Measurements from ENCODE around the gene FAM163A.

Gene FAM163A

DNA sequence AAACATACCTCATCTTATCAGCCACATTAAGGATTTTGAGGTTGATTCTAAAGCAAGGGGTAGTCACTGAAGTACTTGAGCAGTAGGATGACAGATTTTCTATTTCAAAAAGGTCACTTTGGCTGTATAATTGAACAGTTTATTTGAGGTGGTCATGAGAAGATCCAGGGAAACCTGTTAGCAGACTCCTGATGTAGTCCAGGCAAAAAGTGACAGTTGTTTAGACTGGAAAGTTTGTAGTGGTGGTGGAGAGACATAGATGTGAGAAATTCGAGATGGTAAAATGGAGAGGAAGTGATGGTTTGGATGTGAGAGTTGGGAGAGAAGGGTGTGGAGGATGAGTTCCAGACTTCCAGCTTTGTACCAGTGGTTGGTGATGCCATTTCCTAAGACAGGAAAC is 7.5 kb downstream of the FAM163A start:
- DNase-seq (ENCODE audit: low read depth in 4 of 4, low spot score in 1 of 4), result no peak

DNA sequence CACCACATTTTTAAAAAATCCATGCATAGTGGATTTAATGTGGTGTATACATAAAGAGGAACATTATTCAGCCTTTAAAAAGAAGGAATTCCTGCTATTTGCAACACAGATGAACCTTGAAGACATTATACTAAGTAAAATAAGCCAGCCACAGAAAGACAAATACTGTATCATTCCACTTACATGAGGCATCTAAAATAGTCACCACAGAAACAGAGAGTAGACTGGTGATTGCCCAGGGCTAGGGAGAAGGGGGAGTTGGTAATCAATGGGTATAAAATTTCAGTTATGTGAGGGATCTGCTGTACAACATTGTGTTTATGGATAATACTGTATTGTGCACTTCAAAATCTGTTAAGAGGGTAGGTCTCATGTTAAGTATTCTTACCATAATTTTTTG is 10.0 kb downstream of the FAM163A start:
- DNase-seq (ENCODE audit: low read depth in 4 of 4, low spot score in 1 of 4), result no peak

- DNase-seq (ENCODE audit: low read depth in 4 of 4, low spot score in 1 of 4), result no peak
Observed at GRCh38 chr1:179754041-179754624, 11.0 kb downstream of the FAM163A start.

DNA sequence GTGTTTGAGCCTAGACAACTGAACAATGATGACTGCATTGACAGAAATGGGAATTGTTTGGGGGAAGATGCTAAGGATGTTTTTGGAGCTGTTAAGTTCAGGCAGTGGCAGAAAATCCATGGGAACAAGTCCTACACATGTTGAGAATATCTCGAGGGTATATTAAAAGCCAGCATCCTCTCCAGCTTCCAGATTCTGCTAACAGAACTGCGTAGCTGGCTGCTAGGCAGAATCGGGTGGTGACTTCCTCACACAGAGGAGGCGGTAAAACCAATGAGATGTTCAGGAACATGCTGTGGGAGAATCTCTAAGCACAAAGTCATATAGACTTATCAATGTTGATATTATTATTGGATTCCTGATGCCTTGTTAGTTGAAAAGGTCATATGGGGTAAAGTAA is 14.8 kb downstream of the FAM163A start:
- DNase-seq (ENCODE audit: low read depth in 4 of 4, low spot score in 1 of 4), result no peak

- no peak for DNase-seq (ENCODE audit: low read depth in 4 of 4, low spot score in 1 of 4)
Observed at GRCh38 chr1:179760521-179760920, 17.4 kb downstream of the FAM163A start.

DNA sequence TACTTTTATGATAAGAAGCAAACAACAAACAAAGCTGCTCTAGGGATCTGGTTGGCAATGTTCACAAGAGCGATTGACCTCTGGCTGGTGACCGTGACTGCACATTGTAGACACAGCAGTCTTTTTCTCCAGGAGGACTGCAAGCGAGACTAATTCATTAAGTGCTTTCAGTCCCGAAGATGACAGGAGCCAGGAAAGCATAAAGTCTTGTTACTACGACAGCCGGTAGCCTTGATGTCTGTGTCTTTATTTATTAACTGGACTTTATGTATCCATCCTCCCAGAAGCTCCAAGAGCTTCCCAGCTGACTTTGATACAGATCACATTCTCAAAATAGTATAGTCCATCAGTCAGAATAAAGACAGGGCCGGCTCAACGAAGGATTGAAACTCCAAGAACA is 18.2 kb downstream of the FAM163A start:
- DNase-seq (ENCODE audit: low read depth in 4 of 4, low spot score in 1 of 4), result no peak

GRCh38 chr1:179761846-179762640 is 19.0 kb downstream of the FAM163A start:
- no peak for DNase-seq (ENCODE audit: low read depth in 4 of 4, low spot score in 1 of 4)

- DNase-seq (ENCODE audit: low read depth in 4 of 4, low spot score in 1 of 4), result no peak
Observed at GRCh38 chr1:179767177-179767581, 24.1 kb downstream of the FAM163A start.

DNA sequence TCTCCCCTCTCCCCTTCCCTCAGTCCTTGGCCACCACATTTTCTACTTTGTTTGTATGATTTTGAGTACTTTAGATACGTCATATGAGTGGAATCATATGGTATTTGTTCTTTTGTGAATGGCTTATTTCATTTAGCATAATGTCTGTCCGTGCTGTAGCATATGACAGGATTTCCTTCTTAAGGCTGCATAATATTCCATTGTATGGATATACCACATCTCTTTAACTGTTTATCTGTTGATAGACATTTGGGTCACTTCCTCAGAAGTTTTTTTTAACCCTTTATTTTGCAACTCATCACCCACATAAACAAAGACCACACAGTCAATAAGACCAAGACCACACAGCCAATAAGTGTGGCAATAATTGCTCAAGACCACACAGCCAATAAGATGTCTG is 24.9 kb downstream of the FAM163A start:
- no peak for DNase-seq (ENCODE audit: low read depth in 4 of 4, low spot score in 1 of 4)

DNA sequence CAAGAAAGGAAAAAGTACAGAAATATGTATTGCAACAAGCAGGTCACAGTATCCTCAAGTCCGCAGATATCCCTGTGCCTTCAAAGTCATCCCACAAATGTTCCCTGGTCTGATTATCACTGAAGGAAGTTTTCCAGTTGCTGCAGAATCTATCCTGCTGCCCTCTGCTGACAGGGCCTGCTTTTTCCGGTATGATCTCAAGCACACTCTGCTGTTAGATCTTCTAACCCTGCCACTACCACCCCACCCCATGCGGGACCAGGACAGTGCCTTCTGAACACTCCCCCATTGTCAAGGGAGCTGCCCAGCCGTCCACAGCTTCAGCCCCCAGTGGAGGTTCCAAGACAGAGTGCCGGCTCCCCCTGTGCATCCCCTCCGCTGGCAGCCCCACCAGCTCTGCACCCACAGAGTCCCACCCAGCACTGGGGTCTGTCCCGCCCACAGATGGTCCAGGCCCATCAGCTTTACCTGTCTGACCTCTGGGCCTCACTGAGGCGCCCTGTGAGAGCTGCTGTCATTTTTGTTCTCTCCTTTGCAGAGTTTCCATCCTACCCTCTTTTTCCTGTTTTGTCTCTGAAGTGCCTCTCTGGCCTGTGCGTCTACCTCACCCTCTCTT is 27.9 kb downstream of the FAM163A start:
- DNase-seq (ENCODE audit: low read depth in 4 of 4, low spot score in 1 of 4), result no peak

GRCh38 chr1:179773264-179773663 is 30.2 kb downstream of the FAM163A start:
- DNase-seq (ENCODE audit: low read depth in 4 of 4, low spot score in 1 of 4), result no peak

DNA sequence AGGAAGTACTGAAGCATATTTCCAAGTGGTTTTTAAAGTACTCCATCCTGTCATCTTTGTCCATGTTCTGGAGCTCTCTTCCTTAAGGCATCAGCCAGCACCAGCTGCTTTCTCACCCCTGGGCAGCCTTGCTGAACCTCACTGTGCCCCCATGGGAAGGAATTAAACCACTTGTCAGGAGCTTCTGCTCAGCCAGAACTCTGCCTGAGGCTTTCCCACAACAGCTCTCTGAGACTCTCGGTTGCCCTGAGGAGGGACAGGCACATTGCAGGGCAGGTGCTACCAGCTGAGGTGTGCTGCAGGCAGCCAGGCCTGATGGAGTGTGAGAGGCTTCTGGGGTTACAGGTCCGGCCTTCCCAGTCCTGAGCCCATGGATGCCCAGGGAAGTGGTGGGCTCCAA is 30.9 kb downstream of the FAM163A start:
- no peak for DNase-seq (ENCODE audit: low read depth in 4 of 4, low spot score in 1 of 4)

DNA sequence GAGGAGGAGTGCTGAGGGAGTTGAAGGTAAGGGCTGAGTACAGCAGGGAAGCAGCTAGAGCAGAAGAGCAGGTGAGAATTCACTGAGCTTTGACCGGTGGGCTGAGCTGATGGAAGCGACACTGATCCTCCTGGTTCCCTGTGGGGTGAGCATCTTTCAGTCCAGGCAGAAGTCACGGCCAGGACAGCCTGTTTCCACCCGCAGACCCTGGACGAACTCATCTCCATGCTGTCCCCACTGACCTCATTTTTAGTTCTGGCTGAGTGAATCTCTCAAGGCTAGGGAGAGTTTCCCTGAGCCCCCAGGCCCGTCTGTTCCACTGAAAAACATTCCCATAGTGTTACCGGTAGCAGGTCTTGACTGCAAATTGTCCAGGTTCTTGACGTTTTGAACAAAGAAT is 31.5 kb downstream of the FAM163A start:
- DNase-seq (ENCODE audit: low read depth in 4 of 4, low spot score in 1 of 4), result no peak

DNA sequence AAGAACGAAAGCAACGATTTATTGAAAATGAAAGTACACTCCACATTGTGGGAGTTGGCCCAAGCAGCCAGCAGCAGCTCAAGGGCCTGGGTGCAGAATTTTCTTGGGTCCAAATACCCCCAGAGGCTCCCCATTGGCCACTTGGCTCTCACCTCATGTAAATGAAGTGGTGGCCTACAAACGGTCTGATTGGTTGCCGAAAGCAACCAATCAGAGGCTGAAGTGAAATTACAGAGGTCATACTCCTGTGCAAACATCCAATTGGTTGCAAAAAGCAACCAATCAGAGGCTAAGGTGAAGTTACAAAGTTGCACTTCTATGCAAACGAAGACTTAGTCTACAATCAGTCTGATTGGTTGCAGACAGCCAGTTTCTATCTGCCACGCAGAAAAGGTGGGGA is 31.9 kb downstream of the FAM163A start:
- no peak for DNase-seq (ENCODE audit: low read depth in 4 of 4, low spot score in 1 of 4)

- no peak for DNase-seq (ENCODE audit: low read depth in 4 of 4, low spot score in 1 of 4)
Observed at GRCh38 chr1:179776831-179777230, 33.7 kb downstream of the FAM163A start.

DNA sequence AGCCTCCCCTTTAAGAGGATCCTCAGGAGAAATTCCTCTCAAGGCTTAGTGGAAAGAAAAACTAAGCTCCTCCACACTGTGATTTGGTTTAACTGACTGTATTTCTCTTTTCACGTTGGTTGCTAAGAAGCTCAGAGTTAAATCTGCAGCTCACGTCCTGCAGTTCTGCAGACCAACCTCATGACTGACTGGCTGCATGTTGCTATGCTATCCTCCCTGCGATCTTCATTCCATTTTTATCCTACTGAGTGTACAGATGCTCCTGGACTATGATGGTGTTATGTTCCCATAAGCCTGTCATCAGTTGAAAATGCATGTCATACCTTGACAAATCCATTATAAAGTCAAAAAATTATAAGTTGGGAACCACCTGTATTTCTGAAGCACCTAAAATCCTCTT is 34.6 kb downstream of the FAM163A start:
- DNase-seq (ENCODE audit: low read depth in 4 of 4, low spot score in 1 of 4), result no peak

DNA sequence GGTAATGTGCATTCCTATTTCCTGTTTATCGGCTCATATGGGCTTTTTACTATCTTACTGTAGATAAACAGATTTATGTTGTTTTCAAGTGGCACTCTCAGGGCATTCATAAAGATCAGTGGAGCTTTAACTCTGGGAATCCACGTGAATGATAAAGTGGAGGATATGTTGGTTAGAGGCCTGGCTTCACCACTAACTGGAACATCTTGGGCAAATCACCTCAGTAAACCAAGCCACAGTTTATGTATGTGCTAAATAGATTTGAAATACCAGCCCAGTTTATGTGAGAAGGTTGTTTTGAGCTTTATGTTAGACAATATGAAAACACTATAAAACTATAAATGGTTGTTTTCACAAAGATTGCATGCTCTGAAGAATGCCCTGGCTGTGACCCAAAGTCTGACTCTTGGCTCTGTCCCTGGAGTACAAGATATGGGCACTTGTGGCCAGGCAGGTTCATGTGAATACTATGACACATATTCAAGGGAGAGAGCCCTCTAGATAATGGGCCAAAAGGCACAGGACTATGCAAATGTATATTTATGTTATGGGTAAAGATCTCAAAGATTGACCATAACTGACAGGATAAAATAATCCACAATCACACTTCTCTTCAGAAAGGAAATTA is 36.7 kb downstream of the FAM163A start:
- no peak for DNase-seq (ENCODE audit: low read depth in 4 of 4, low spot score in 1 of 4)

GRCh38 chr1:179781962-179782361 is 38.9 kb downstream of the FAM163A start:
- no peak for DNase-seq (ENCODE audit: low read depth in 4 of 4, low spot score in 1 of 4)

- no peak for DNase-seq (ENCODE audit: low read depth in 4 of 4, low spot score in 1 of 4)
Observed at GRCh38 chr1:179785031-179785431, 41.9 kb downstream of the FAM163A start.

DNA sequence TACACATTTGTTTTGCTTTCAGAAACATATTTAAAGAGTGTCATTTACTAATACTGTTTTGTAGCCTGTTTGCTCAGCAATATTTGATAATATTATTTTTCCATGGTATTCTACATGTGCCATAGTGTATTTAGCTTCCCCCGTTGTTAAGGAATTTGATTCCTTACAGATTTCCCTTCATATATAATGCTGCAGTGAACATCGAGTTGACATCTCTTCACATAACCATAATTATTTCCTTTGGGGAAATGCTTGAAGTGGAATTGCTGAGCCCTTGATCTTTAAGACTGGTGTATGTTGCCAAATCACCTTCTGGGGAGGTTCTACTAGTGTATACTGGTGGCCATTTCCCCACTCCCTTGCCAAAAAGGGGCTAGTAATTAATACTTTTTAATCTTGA is 42.6 kb downstream of the FAM163A start:
- DNase-seq (ENCODE audit: low read depth in 4 of 4, low spot score in 1 of 4), result no peak

DNA sequence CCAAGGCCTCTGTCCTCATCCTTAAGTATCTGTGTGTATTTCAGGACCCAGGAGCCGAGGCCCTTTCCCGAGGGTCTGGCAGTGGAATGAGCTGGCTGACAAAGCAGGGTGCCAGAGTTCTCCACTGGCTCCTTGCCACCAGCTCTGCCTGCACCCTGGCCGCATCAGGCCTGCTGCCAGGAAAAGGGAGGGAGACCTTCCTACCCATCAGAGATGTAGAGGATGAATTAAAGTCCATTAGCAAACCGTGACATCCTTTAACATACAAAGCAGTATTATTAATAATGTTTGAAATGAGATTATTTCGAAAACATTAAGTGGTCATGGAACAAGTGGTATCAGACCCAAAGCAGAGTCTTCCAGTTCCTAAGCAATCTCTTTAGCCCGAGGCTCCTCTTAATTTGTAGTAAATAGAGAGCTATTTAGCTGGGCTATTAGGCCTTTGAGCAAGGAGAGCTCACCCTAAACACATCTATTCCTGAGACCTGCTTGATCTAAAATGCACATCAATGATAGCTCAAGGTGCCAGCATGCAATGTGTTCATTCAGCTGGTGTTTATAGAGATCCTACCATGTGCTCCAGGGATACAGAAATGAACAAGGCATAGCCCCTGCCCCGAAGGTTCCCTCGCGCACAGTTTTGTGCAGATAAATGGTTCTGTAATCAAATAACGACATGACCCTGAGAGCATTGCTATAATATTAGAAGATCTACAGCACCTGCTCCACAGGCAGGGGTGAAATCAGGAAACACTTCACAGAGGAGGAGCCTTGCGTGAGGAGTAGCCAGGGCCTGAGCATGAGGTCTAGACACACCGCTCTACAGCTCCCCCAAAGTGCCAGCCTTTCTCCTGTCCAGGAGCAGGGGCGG is 44.0 kb downstream of the FAM163A start:
- no peak for DNase-seq (ENCODE audit: low read depth in 4 of 4, low spot score in 1 of 4)

All from stimulated activated CD4-positive, alpha-beta T cell treated with anti-CD3 and anti-CD28 coated beads, Interleukin-1b, Interleukin-23, amount 100 ng/mL, for 24 hours (primary cell).